GM12874 (cell line): Measurements from ENCODE around the gene LEFTY1.

ENCODE experiments used
- CTCF ChIP-seq: IDR thresholded peaks from 2 replicates; pipeline ENCODE4 v1.5.1; 2011; ENCODE audit warnings: low read depth, mild to moderate bottlenecking, control low read depth, low read length, moderate library complexity; ENCODE audit not compliant: insufficient read depth

The LEFTY1 gene

GRCh38 chr1:225890346-225891228 lies 1.6 kb upstream of the LEFTY1 start:
- no peak for TF ChIP-seq CTCF

GRCh38 chr1:225889743-225890142 lies 797 bp upstream of the LEFTY1 start:
- no peak for TF ChIP-seq CTCF

- TF ChIP-seq CTCF, result no peak
Measured at GRCh38 chr1:225888289-225888897, 553 bp downstream of the LEFTY1 start.

- TF ChIP-seq CTCF, result no peak
Measured at GRCh38 chr1:225887030-225887314, 2.0 kb downstream of the LEFTY1 start.

GRCh38 chr1:225886159-225887029 lies 2.6 kb downstream of the LEFTY1 start:
- TF ChIP-seq CTCF, result no peak

- TF ChIP-seq CTCF, result no peak
Measured at GRCh38 chr1:225885336-225885735, 3.6 kb downstream of the LEFTY1 start.

- 0 out of 2 replicates have a peak, but pooled peaks have one; percentile 5 for TF ChIP-seq CTCF
Measured at GRCh38 chr1:225883616-225884265, 5.2 kb downstream of the LEFTY1 start.
